Activated naive CD4-positive, alpha-beta T cell treated with anti-CD3 and anti-CD28 coated beads, Interleukin-2, amount 50 U/mL, for 24 hours (primary cell): ENCODE data around the gene ZNF607.
A peak's percentile ranks its signal among the peaks of the same experiment; 100 is the strongest.
"Not testable (repeated sequence)": the region's sequence is repeated elsewhere in the genome, so short reads cannot be mapped to it uniquely, and the experiment has no call there.

Experiments
- H3K27ac Mint-ChIP-seq: one replicate; pipeline ENCODE4 v1.8.0; 2021; ENCODE audit warnings: mild to moderate bottlenecking, mixed read lengths
- H3K27me3 Mint-ChIP-seq: one replicate; pipeline ENCODE4 v1.8.0; 2021; ENCODE audit warnings: mixed read lengths
- H3K36me3 Mint-ChIP-seq: one replicate; pipeline ENCODE4 v1.8.0; 2021; ENCODE audit warnings: mixed read lengths
- H3K4me1 Mint-ChIP-seq: one replicate; pipeline ENCODE4 v1.8.0; 2021; ENCODE audit warnings: mixed read lengths
- H3K4me3 Mint-ChIP-seq: one replicate; pipeline ENCODE4 v1.8.0; 2021; ENCODE audit warnings: mild to moderate bottlenecking, mixed read lengths
- H3K9me3 Mint-ChIP-seq: one replicate; pipeline ENCODE4 v1.8.0; 2021; ENCODE audit warnings: mixed read lengths

Gene ZNF607

DNA sequence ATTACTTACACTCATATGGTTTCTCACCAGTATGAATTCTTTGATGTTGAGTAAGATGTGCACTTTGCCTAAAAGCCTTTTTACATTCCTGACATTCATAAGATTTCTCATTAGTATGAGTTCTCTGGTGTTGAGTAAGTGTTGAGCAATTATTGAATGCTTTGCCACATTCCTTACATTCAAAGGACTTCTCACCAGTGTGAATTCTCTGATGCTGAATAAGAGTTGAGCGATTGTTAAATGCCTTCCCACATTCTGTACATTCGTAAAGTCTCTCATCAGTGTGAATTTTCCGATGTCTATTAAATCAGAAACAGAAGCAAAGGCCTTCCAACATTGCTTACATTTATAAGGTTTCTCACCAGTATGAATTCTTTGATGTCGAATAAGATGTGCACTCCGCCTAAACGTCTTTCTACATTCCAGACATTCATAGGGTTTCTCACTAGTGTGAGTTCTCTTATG, 50.1 kb downstream of the ZNF607 start:
- Mint-ChIP-seq H3K4me3 (no peak overlapping the region), H3K4me1 (no peaks in the 10 kb centered on the region), H3K27me3 (no peaks in the 10 kb centered on the region), H3K36me3 (peaks cover 30% of the 10 kb centered on the region), H3K9me3 (peaks cover 5% of the 10 kb centered on the region), H3K27ac (no peak overlapping the region)

DNA sequence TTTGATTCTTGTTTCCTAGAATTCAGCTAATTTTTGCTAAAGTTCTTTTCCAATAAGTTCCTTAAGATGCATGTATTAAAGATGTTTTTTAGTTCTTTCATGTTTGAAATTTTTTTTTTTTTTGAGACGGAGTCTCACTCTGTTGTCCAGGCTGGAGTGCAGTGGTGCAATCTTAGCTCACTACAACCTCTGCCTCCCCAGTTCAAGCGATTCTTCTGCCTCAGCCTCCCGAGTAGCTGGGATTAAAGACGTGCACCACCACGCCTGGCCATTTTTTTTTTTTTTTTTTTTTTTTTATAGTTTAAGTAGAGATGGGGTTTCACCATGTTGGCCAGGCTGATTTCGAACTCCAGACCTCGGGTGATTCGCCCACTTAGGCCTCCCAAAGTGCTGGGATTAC, 62.4 kb downstream of the ZNF607 start:
- Mint-ChIP-seq H3K4me1 (peaks cover 36% of the 10 kb centered on the region), H3K4me3 (peak overlapping the region; percentile 98), H3K36me3 (peaks cover 11% of the 10 kb centered on the region)
- not testable (repeated sequence) for H3K27ac Mint-ChIP-seq, H3K27me3 Mint-ChIP-seq, H3K9me3 Mint-ChIP-seq

DNA sequence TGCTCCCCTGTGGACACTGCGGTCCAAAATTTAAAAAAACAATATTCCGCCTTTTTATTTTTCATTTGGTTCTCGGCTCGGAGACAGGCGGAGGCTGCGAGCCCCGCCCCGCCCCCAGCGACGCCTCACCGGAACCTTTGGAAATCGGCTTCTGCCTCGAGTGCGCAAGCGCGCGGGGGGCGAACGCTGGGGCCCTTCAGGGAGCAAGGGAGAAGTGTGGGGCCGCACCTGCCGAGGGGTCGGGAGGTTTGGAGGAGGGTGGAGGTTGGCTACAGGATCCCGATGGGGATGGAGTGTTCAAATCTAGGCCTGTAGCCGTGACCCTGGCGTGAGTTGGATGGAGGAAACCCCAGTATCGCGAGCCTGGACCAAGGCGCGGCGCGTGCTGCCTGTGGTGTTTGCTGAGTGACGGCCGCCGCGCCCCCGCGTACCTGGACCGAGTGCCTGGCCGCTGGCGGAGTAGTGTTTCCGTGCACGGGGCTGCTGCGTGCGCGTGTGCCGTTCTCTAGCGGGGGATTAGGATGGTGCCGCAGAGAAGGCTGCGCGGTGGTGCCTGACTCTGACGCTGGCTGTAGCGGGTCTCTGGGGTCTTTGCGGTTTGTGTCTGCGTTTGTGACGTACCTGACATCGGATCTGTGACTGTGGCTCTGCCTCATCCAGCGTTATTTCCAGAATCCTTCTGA, 63.7 kb downstream of the ZNF607 start:
- Mint-ChIP-seq H3K9me3 (no peaks in the 10 kb centered on the region), H3K4me1 (peaks cover 36% of the 10 kb centered on the region), H3K4me3 (peak overlapping the region; percentile 98), H3K27me3 (no peaks in the 10 kb centered on the region), H3K27ac (peak overlapping the region; percentile 96), H3K36me3 (peaks cover 11% of the 10 kb centered on the region)

- H3K27ac Mint-ChIP-seq, result peak within 1 kb of the TSS; percentile 96
- H3K4me1 Mint-ChIP-seq, result peaks cover 36% of the 10 kb centered on the region
- H3K36me3 Mint-ChIP-seq, result peaks cover 11% of the 10 kb centered on the region
- peak within 1 kb of the TSS; percentile 98 for H3K4me3 Mint-ChIP-seq
- H3K9me3 Mint-ChIP-seq, result no peaks in the 10 kb centered on the region
- no peaks in the 10 kb centered on the region for H3K27me3 Mint-ChIP-seq
These were observed 64.3 kb downstream of the ZNF607 start, which contains the start of gene ZFP30 for GRCh38 chr19:37655301-37655688. Gene ZFP30 (minus strand): TSS chr19:37655465. CDS start chr19:37647822, 7,643 bp downstream.

GRCh38 chr19:37654629-37655300, 64.8 kb downstream of the ZNF607 start:
- Mint-ChIP-seq H3K9me3 (no peaks in the 10 kb centered on the region), H3K27me3 (no peaks in the 10 kb centered on the region), H3K27ac (peak overlapping the region; percentile 89), H3K4me3 (peak overlapping the region; percentile 98), H3K36me3 (peaks cover 14% of the 10 kb centered on the region), H3K4me1 (peaks cover 36% of the 10 kb centered on the region)

DNA sequence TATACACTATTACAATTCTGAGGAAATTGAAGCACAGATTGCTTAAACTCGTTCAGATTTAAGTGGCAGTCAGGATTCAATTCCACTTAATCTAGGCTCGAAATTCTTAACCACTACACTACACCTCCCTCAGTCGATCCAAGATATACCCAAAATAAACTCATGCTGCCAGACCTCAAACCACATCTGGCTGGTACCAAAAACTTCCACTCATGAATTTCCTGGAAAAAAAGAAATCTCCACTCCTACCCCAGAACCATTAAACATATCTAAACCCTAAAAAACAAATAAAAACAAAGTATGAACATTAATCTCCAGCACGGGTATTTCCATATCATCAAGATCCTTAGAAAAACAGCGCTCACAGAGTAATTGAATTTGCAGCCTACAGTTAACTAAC, 65.4 kb downstream of the ZNF607 start:
- Mint-ChIP-seq H3K27me3 (no peaks in the 10 kb centered on the region), H3K27ac (peak overlapping the region; percentile 89), H3K4me3 (peak overlapping the region; percentile 98), H3K4me1 (peaks cover 36% of the 10 kb centered on the region), H3K9me3 (no peaks in the 10 kb centered on the region), H3K36me3 (peaks cover 17% of the 10 kb centered on the region)
